GM23338 (cell line): ENCODE results near the gene PLEKHM2. TPM values are rescaled to one million over a fixed set of nuclear protein-coding genes. Genes with fewer than 3 reads are reported as not detected.

Source experiments
- polyA plus RNA-seq: library from polyadenylated mRNA; unstranded; fragments of >200 nt; fragmentation: Nextera tagmentation; extraction: Ambion mirVana; gene quantifications from 2 replicates; pipeline ENCODE4 v1.2.1, GENCODE V29; 2016
- small RNA-seq: library from RNA; depleted of rRNA; stranded (forward); fragments of <200 nt; gene quantifications from one replicate; pipeline ENCODE3, GENCODE V24; 2014; ENCODE audit warnings: low replicate concordance
- total RNA-seq: library from RNA; depleted of rRNA; stranded (reverse); fragments of >200 nt; shearing (Covaris generic); gene quantifications from 2 replicates; pipeline ENCODE4 v1.2.3, GENCODE V29; 2014; rRNA removed

PLEKHM2 gene
- total and polyA plus RNA-seq, 2 experiments from 2014 or later, result 11.2 to 40.0 TPM

Small RNA genes within 50 kb of the gene (small RNA-seq; reads per million reads assigned to genes)
- gene AL121992.2, result not detected

Other genes with a start within 250 kb of the PLEKHM2 start
- gene CTRC, start 245.9 kb upstream of the PLEKHM2 start, total RNA-seq, result 0.24 TPM in 1 of 2 replicates, not detected in the other
- not detected in 2 replicates for gene CTRC, start 245.9 kb upstream of the PLEKHM2 start, polyA plus RNA-seq
- not detected in 2 replicates for gene CELA2A, start 227.6 kb upstream of the PLEKHM2 start, total RNA-seq
- gene CELA2A, start 227.6 kb upstream of the PLEKHM2 start, polyA plus RNA-seq, result not detected in 2 replicates
- gene CELA2B, start 208.2 kb upstream of the PLEKHM2 start, total RNA-seq, result not detected in 2 replicates
- not detected in 2 replicates for gene CELA2B, start 208.2 kb upstream of the PLEKHM2 start, polyA plus RNA-seq
- gene CASP9, start 160.1 kb upstream of the PLEKHM2 start, total RNA-seq, result 25.0 and 26.1 TPM in 2 replicates
- gene CASP9, start 160.1 kb upstream of the PLEKHM2 start, polyA plus RNA-seq, result 7.7 and 9.2 TPM in 2 replicates
- gene DNAJC16, start 157.5 kb upstream of the PLEKHM2 start, total RNA-seq, result 18.0 and 20.9 TPM in 2 replicates
- gene DNAJC16, start 157.5 kb upstream of the PLEKHM2 start, polyA plus RNA-seq, result 6.3 and 7.2 TPM in 2 replicates
- 3.8 and 7.4 TPM in 2 replicates for gene AGMAT, start 99.3 kb upstream of the PLEKHM2 start, total RNA-seq
- gene AGMAT, start 99.3 kb upstream of the PLEKHM2 start, polyA plus RNA-seq, result 1.8 and 2.3 TPM in 2 replicates
- gene DDI2, start 66.9 kb upstream of the PLEKHM2 start, total RNA-seq, result 34.8 and 43.3 TPM in 2 replicates
- gene DDI2, start 66.9 kb upstream of the PLEKHM2 start, polyA plus RNA-seq, result 6.7 and 8.0 TPM in 2 replicates
- 0.27 and 3.5 TPM in 2 replicates for gene SLC25A34, start 51.9 kb downstream of the PLEKHM2 start, total RNA-seq
- gene SLC25A34, start 51.9 kb downstream of the PLEKHM2 start, polyA plus RNA-seq, result 0.11 and 0.16 TPM in 2 replicates
- not detected in 2 replicates for gene TMEM82, start 58.2 kb downstream of the PLEKHM2 start, total RNA-seq
- 0.42 TPM in 1 of 2 replicates, not detected in the other for gene TMEM82, start 58.2 kb downstream of the PLEKHM2 start, polyA plus RNA-seq
- gene FBLIM1, start 74.5 kb downstream of the PLEKHM2 start, total RNA-seq, result 69.1 and 81.7 TPM in 2 replicates
- 40.2 and 41.7 TPM in 2 replicates for gene FBLIM1, start 74.5 kb downstream of the PLEKHM2 start, polyA plus RNA-seq
- gene UQCRHL, start 123.3 kb downstream of the PLEKHM2 start, total RNA-seq, result 2.3 and 3.9 TPM in 2 replicates
- 3.0 and 3.6 TPM in 2 replicates for gene UQCRHL, start 123.3 kb downstream of the PLEKHM2 start, polyA plus RNA-seq
- 28.5 and 43.6 TPM in 2 replicates for gene SPEN, start 163.4 kb downstream of the PLEKHM2 start, total RNA-seq
- gene SPEN, start 163.4 kb downstream of the PLEKHM2 start, polyA plus RNA-seq, result 11.4 and 14.9 TPM in 2 replicates